ENCODE results near the gene ZDHHC4. TPM values are rescaled to one million over a fixed set of nuclear protein-coding genes. Genes with fewer than 3 reads are reported as not detected.
"Not testable (repeated sequence)": the region's sequence is repeated elsewhere in the genome, so short reads cannot be mapped to it uniquely, and the experiment has no call there.

The ZDHHC4 gene
- total RNA-seq, 1 donor from 2014 or later: 44.0 TPM

DNA sequence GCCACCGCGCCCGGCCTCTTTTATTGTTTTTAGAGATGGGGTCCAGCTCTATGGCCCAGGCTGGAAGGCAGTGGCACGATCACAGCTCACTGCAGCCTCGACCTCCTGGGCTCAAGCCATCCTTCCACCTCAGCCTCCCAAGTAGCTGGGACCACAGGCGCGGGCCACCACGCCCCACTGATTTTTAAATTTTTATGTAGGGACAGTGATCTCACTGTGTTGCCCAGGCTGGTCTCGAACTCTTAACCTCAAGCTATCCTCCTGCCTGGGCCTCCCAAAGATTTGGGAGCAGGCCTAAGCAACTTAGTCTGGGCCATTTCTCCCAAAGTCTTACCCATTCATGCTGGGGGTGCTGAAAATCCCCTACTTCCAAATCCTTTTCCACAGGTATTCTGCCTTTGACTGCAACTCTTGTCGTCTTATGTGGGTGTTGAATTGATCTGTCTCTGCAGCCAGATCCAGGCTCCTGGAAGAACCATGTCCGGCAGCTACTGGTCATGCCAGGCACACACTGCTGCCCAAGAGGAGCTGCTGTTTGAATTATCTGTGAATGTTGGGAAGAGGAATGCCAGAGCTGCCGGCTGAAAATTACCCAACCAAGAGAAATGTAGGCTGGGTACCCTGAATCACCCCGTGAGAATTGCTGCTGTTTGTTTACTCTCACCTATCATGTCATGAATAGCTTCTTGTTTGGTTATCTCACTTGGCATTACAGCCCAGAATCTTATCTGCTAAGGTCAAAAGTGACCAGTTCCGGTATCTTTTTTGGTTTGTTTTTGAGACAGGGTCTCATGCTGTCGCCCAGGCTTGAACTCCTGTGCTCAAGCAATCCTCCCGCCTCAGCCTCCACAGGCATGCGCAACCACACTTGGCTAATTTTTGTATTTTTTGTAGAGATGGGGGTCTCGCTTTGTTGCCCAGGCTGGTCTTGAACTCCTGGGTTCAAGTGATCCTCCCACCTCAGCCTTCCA is 1.1 kb downstream of the ZDHHC4 start:
- Mint-ChIP-seq H3K4me3 (ENCODE audit: unreplicated experiment) (no peak overlapping the region), H3K27me3 (ENCODE audit: unreplicated experiment) (peaks cover 1% of the 10 kb centered on the region), H3K4me1 (ENCODE audit: unreplicated experiment) (peaks cover 4% of the 10 kb centered on the region), H3K27ac (ENCODE audit: unreplicated experiment) (peak overlapping the region; percentile 57), H3K9me3 (ENCODE audit: unreplicated experiment) (no peaks in the 10 kb centered on the region), H3K36me3 (ENCODE audit: low read depth, unreplicated experiment) (peaks cover 13% of the 10 kb centered on the region)
- DNase-seq (ENCODE audit: low spot score): no peak
- TF ChIP-seq, protein P1, sequence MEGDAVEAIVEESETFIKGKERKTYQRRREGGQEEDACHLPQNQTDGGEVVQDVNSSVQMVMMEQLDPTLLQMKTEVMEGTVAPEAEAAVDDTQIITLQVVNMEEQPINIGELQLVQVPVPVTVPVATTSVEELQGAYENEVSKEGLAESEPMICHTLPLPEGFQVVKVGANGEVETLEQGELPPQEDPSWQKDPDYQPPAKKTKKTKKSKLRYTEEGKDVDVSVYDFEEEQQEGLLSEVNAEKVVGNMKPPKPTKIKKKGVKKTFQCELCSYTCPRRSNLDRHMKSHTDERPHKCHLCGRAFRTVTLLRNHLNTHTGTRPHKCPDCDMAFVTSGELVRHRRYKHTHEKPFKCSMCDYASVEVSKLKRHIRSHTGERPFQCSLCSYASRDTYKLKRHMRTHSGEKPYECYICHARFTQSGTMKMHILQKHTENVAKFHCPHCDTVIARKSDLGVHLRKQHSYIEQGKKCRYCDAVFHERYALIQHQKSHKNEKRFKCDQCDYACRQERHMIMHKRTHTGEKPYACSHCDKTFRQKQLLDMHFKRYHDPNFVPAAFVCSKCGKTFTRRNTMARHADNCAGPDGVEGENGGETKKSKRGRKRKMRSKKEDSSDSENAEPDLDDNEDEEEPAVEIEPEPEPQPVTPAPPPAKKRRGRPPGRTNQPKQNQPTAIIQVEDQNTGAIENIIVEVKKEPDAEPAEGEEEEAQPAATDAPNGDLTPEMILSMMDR (IDR thresholded peaks at IDR 0.05; ENCODE audit: unreplicated experiment): no peak

DNA sequence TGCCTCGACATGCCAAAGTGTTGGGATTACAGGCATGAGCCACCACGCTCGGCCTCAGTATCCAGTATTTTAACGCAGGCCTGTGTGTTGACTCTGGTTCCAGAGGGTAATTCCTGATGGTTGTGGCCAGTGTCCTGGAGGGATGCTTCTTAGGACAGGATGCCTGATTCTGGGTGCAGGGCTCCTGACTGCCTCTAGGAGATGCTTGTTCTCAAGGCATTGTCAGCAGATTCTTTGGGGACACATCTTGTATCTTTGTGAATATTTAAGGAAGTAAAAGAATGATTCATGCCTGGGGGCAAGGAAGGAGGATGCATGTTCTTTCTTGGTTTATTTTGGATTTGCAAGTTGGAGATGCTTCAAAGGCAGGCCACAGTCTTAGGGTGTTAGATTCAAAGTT is 2.2 kb downstream of the ZDHHC4 start:
- Mint-ChIP-seq H3K4me1 (ENCODE audit: unreplicated experiment) (peaks cover 4% of the 10 kb centered on the region), H3K4me3 (ENCODE audit: unreplicated experiment) (peak overlapping the region; percentile 29), H3K9me3 (ENCODE audit: unreplicated experiment) (no peaks in the 10 kb centered on the region), H3K27me3 (ENCODE audit: unreplicated experiment) (peaks cover 1% of the 10 kb centered on the region), H3K27ac (ENCODE audit: unreplicated experiment) (no peak overlapping the region), H3K36me3 (ENCODE audit: low read depth, unreplicated experiment) (peaks cover 15% of the 10 kb centered on the region)
- no peak for DNase-seq (ENCODE audit: low spot score)
- TF ChIP-seq, protein P1 (IDR thresholded peaks at IDR 0.05; ENCODE audit: unreplicated experiment): peak; percentile 25

DNA sequence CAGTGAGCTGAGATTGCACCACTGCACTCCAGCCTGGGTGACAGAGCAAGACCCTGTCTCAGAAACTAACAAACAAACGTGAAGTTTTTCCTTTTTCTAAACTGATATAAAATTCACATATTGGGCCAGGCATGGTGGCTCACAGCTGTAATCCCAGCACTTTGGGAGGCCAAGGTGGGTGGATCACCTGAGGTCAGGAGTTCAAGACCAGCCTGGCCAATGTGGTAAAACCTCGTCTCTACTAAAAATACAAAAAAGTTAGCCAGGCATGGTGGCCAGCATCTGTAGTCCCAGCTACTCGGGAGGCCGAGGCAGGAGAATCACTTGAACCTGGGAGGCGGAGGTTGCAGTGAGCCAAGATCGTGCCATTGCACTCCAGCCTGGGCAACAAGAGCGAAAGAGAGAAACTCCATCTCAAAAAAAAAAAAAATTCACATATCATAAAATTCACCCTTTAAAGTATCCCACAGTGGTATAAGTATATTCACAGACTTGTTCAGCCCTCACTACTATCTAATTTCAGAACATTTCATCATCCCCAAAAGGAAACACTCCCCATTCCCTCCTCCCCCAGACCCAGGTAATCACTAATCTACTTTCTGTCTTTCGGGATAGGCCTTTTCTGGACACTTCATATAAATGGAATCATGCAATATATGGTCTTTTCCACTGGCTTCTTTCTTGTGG is 8.6 kb downstream of the ZDHHC4 start:
- not testable (repeated sequence) for H3K27ac Mint-ChIP-seq (ENCODE audit: unreplicated experiment); DNase-seq (ENCODE audit: low spot score); H3K4me1 Mint-ChIP-seq (ENCODE audit: unreplicated experiment); H3K9me3 Mint-ChIP-seq (ENCODE audit: unreplicated experiment); H3K4me3 Mint-ChIP-seq (ENCODE audit: unreplicated experiment); H3K27me3 Mint-ChIP-seq (ENCODE audit: unreplicated experiment)
- peaks cover 37% of the 10 kb centered on the region for H3K36me3 Mint-ChIP-seq (ENCODE audit: low read depth, unreplicated experiment)

DNA sequence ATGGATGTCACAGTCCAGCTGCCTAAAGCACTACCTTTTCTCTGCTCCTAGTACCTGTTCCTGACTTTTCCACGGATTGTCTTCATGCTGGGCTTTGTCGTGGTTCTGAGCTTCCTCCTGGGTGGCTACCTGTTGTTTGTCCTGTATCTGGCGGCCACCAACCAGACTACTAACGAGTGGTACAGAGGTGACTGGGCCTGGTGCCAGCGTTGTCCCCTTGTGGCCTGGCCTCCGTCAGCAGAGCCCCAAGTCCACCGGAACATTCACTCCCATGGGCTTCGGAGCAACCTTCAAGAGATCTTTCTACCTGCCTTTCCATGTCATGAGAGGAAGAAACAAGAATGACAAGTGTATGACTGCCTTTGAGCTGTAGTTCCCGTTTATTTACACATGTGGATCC is 11.3 kb downstream of the ZDHHC4 start:
- Mint-ChIP-seq H3K4me3 (ENCODE audit: unreplicated experiment) (peak overlapping the region; percentile 91), H3K36me3 (ENCODE audit: low read depth, unreplicated experiment) (peaks cover 30% of the 10 kb centered on the region), H3K4me1 (ENCODE audit: unreplicated experiment) (peaks cover 13% of the 10 kb centered on the region), H3K27me3 (ENCODE audit: unreplicated experiment) (peaks cover 12% of the 10 kb centered on the region), H3K27ac (ENCODE audit: unreplicated experiment) (peak overlapping the region; percentile 67), H3K9me3 (ENCODE audit: unreplicated experiment) (no peaks in the 10 kb centered on the region)
- no peak for DNase-seq (ENCODE audit: low spot score)
- TF ChIP-seq, protein P1 (IDR thresholded peaks at IDR 0.05; ENCODE audit: unreplicated experiment): no peak

DNA sequence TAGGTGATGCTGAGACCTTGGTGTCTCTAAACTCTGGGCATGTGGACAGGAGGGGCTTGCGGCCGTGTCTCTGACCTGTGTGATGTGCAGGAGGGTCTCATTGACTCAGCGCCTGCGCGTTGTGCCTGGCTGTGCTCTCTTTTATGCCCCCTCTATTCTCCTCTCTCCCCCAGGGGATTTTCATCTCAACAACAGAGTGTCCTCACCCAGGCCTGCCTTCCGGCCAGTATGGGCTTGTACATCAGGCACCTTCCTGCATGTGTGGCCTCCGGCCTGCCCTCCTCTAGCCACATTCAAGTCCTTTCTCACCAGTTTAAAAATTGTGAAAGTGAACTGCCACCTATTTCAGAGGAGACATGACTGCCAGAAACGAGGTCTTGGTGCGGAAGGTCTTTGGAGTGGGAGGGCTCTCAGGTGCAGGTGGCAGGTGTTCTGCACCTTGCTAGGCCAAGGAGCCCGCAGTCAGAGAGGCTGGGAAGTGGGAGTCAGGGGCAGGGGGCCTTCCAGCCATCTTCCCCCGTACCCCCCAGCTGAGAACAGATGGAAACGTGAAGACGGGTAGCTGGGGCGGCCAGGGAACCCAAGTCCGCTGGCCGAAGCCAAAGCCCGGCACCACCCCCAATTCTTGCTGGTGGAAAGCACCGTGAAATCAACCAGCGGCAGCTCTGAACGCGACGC is 12.0 kb downstream of the ZDHHC4 start:
- H3K27ac Mint-ChIP-seq (ENCODE audit: unreplicated experiment): peak overlapping the region; percentile 67
- peaks cover 32% of the 10 kb centered on the region for H3K36me3 Mint-ChIP-seq (ENCODE audit: low read depth, unreplicated experiment)

More for the DNA sequence above, 12.0 kb downstream of the ZDHHC4 start:
- Mint-ChIP-seq H3K4me3 (ENCODE audit: unreplicated experiment) (peak overlapping the region; percentile 91), H3K9me3 (ENCODE audit: unreplicated experiment) (no peaks in the 10 kb centered on the region), H3K4me1 (ENCODE audit: unreplicated experiment) (peaks cover 13% of the 10 kb centered on the region), H3K27me3 (ENCODE audit: unreplicated experiment) (peaks cover 12% of the 10 kb centered on the region)
- no peak for DNase-seq (ENCODE audit: low spot score)
- TF ChIP-seq, protein P1 (IDR thresholded peaks at IDR 0.05; ENCODE audit: unreplicated experiment): no peak
